22Rv1 (cell line): ENCODE data around the gene C16orf89.
"Not testable (repeated sequence)": the region's sequence is repeated elsewhere in the genome, so short reads cannot be mapped to it uniquely, and the experiment has no call there.

Experiments used
- H3K27ac ChIP-seq: fragments of 450-650 bp; 2 replicates; pipeline ENCODE4 v1.5.1; 2017
- CTCF ChIP-seq: fragments of 450-650 bp; IDR thresholded peaks from 2 replicates; pipeline ENCODE4 v1.5.1; 2017; ENCODE audit warnings: mild to moderate bottlenecking
- ZFX ChIP-seq: fragments of 450-650 bp; IDR thresholded peaks from 2 replicates; pipeline ENCODE4 v1.6.1; 2017; ENCODE audit warnings: antibody characterized with exemption, borderline replicate concordance

The C16orf89 gene

DNA sequence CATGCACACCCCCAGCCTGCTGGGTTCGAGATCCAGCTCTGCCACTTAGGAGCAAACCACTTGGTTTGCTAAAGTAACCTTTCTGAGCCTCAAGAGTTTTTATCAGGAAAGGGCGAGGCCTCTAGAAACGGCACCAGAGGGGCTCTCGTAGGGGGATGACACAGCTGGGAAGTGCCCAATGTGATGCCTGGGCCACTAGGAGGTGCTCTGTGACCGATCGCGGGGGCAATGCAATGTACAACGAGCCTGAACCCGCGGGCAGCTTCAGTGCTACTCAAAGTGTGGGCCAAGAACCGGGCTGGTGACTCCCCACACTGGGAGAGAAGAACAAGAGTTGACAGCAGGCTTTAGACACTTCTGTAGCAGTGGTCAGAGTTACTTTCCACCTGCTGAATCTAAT is 9.4 kb downstream of the C16orf89 start:
- no peak for TF ChIP-seq ZFX
- TF ChIP-seq CTCF = peak; percentile 54
- no peak overlapping the region for H3K27ac ChIP-seq

GRCh38 chr16:5054876-5055865 is 10.6 kb downstream of the C16orf89 start:
- TF ChIP-seq ZFX (no peak), CTCF (no peak)
- no peak overlapping the region for H3K27ac ChIP-seq

GRCh38 chr16:5046914-5047313 is 18.8 kb downstream of the C16orf89 start:
- TF ChIP-seq CTCF (no peak), ZFX (no peak)

GRCh38 chr16:5045499-5046115 is 20.1 kb downstream of the C16orf89 start:
- TF ChIP-seq CTCF (no peak), ZFX (no peak)
- no peak overlapping the region for H3K27ac ChIP-seq

More at GRCh38 chr16:5046914-5047313, 18.8 kb downstream of the C16orf89 start:
- H3K27ac ChIP-seq = no peak overlapping the region

- not testable (repeated sequence) for H3K27ac ChIP-seq
Observed at GRCh38 chr16:5044581-5044980, 21.2 kb downstream of the C16orf89 start.

- no peak for TF ChIP-seq ZFX
- TF ChIP-seq CTCF = no peak
- no peak overlapping the region for H3K27ac ChIP-seq
Observed at GRCh38 chr16:5044011-5044540, 21.7 kb downstream of the C16orf89 start.

GRCh38 chr16:5042574-5043171 is 23.1 kb downstream of the C16orf89 start:
- no peak overlapping the region for H3K27ac ChIP-seq
- no peak for TF ChIP-seq CTCF
- no peak for TF ChIP-seq ZFX
